Measurements from ENCODE around the gene ZNF672.

GRCh38 chr1:248861616-248862015, 23.6 kb downstream of the ZNF672 start:
- TF ChIP-seq POLR2A (IDR thresholded peaks at IDR 0.05) (no peak), CTCF (IDR thresholded peaks at IDR 0.05) (no peak)

All from testis (tissue), 2 donors.